Measurements from ENCODE around the gene SCAMP1. TPM values are rescaled to one million over a fixed set of nuclear protein-coding genes. Genes with fewer than 3 reads are reported as not detected.

The SCAMP1 gene, protein sequence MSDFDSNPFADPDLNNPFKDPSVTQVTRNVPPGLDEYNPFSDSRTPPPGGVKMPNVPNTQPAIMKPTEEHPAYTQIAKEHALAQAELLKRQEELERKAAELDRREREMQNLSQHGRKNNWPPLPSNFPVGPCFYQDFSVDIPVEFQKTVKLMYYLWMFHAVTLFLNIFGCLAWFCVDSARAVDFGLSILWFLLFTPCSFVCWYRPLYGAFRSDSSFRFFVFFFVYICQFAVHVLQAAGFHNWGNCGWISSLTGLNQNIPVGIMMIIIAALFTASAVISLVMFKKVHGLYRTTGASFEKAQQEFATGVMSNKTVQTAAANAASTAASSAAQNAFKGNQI
- total RNA-seq: 10 to 100 TPM; 18.1 to 23.8 TPM

DNA sequence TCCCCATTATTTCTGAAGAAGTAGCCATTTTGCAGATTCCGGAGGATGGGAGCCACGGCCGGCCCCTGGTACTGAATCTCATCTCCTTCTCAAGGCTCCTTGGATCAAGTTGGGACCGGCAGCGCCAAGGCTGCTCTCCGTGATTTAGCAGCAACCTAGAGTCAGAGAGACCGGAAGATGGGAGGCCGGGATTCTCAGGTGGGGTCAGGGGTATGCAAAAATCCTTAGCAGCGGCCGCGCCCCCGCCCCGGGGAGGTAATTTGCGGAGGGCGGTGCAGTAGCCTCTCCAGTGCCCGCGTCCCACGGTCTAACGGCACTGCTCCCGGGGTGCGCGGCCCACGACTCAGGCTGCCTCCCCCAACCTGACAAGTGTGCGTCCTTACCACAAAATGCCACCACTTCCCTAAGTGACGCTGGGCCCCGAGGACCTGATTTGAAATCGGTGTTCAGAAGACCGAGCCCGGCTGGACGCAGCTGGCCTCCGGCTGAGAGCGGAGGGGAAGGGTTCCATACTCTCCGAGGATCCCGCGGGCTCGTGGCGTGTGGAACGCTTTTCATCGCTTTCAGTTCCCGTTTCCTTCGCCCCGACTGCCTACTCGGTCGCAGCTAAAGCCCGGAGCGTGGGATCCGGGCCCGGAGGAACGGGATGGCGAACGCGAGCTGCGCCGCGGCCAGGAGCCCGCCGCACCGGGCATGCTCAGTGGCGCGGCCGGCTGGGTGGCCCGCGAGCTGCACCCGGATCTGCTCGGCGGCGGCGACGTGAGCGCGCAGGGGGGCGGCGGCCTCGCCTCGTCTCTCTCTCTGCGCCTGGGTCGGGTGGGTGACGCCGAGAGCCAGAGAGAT is at the start of gene SCAMP1:
Gene SCAMP1 (plus strand): TSS at position 787 of the 843 bp plus-strand sequence. CDS start 55 bp downstream, at position 842.
- Mint-ChIP-seq H3K4me3 (peak within 1 kb of the TSS; percentile 93 to 96), H3K36me3 (ENCODE audit: insufficient read depth in 2 of 2) (peaks cover 2 to 7% of the 10 kb centered on the region in 2 donors), H3K27me3 (ENCODE audit: low read depth) (no peaks in the 10 kb centered on the region), H3K9me3 (no peaks in the 10 kb centered on the region), H3K27ac (peak within 1 kb of the TSS; percentile 97), H3K4me1 (ENCODE audit: low read depth) (peaks cover 48% of the 10 kb centered on the region)
- ATAC-seq (replicated peaks in 1 of 2): peak; percentile 94 to 95
- DNase-seq: peak; percentile 92 to 96

DNA sequence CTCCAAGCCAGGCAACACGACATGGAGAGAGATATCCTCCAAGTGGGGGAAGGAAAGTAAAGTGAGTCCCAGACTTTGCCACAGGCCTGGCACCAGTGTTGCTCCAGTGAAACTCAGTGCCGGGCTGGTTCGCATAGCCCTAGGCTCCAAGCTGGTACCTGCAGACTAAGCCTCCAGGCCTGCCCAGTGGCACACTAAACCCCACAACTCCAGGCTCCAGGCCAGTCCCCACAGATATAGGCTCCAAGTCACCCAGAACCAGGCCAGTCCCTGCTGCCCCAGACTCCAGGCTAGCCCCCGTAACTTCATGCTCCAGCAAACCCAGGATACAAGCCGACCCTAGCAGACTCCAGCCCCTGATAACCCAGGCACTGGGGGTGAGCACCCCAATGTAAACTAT is 42.9 kb upstream of the SCAMP1 start:
- ATAC-seq (replicated peaks in 1 of 2) (no peak), DNase-seq (no peak)
- Mint-ChIP-seq H3K4me1 (ENCODE audit: low read depth) (no peaks in the 10 kb centered on the region), H3K36me3 (ENCODE audit: insufficient read depth in 2 of 2) (no peaks in the 10 kb centered on the region), H3K27ac (no peak overlapping the region), H3K9me3 (no peaks in the 10 kb centered on the region), H3K4me3 (no peak overlapping the region), H3K27me3 (ENCODE audit: low read depth) (peaks cover 2% of the 10 kb centered on the region)

DNA sequence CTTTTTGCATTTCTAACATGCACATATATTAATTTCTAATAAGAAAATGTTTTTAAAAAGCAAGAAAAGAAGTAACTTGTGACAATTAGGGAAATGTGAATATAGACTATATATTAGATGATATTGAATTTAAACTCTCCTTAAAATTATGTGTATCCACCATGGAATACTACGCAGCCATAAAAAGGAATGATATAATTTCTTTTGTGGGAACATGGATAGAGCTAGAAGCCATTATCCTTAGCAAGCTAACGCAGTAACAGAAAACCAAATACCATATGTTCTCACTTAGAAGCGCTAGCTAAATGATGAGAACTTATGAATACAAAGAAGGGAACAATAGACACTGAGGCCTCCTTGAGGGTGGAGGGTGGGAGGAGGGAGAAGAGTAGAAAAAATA is 42.1 kb upstream of the SCAMP1 start:
- ATAC-seq (replicated peaks in 1 of 2) (no peak), DNase-seq (no peak)
- no peaks in the 10 kb centered on the region for H3K27me3 Mint-ChIP-seq (ENCODE audit: low read depth)
- H3K36me3 Mint-ChIP-seq (ENCODE audit: insufficient read depth in 2 of 2): no peaks in the 10 kb centered on the region
- H3K9me3 Mint-ChIP-seq: no peaks in the 10 kb centered on the region
- no peaks in the 10 kb centered on the region for H3K4me1 Mint-ChIP-seq (ENCODE audit: low read depth)
- H3K27ac Mint-ChIP-seq: no peak overlapping the region
- H3K4me3 Mint-ChIP-seq: no peak overlapping the region

DNA sequence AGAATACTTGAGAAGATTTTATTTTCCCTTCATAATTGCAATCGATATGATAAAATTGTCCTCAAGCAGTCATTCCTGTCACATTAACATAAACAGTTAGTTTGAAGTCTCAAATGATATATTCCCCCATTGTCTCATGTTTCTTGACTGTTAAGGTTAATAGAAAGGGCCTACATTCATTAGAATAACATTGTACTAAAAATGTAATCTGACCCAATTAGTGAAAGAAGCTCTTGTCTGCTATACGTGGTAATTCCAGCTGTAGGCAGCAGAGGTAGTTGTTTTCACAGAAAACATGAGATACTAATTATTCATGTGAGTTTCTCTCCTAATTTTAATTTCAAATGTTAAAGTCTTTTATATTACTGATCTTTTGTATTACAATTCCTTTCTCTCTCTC is 40.0 kb upstream of the SCAMP1 start:
- DNase-seq: no peak
- peaks cover 7% of the 10 kb centered on the region for H3K27me3 Mint-ChIP-seq (ENCODE audit: low read depth)
- no peak overlapping the region for H3K4me3 Mint-ChIP-seq
- H3K4me1 Mint-ChIP-seq (ENCODE audit: low read depth): no peaks in the 10 kb centered on the region
- no peaks in the 10 kb centered on the region for H3K36me3 Mint-ChIP-seq (ENCODE audit: insufficient read depth in 2 of 2)
- no peak for ATAC-seq (replicated peaks in 1 of 2)
- H3K27ac Mint-ChIP-seq: no peak overlapping the region
- H3K9me3 Mint-ChIP-seq: no peaks in the 10 kb centered on the region

DNA sequence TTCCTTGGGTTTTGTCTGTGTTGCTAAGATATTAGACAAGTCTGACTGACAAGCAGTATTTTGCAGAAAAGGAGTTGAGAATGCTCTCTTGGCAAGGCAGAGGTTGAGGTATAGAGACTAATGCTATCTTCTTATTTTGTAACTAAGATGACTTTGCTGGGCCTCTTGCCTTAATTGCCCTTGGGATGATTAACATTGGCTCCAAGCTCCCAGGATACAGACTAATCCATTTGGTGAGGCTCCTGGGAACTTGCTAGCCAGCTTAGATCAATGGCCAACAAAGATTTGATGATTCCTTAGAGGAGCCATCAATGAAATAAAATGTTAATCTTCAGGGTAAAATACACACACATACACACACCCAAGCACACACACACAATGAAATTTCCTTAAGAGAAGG is 37.2 kb upstream of the SCAMP1 start:
- H3K27ac Mint-ChIP-seq: no peak overlapping the region
- H3K4me1 Mint-ChIP-seq (ENCODE audit: low read depth): no peaks in the 10 kb centered on the region
- no peak overlapping the region for H3K4me3 Mint-ChIP-seq
- DNase-seq: no peak
- H3K36me3 Mint-ChIP-seq (ENCODE audit: insufficient read depth in 2 of 2): no peaks in the 10 kb centered on the region
- ATAC-seq (replicated peaks in 1 of 2): no peak
- no peaks in the 10 kb centered on the region for H3K9me3 Mint-ChIP-seq
- peaks cover 15% of the 10 kb centered on the region for H3K27me3 Mint-ChIP-seq (ENCODE audit: low read depth)

DNA sequence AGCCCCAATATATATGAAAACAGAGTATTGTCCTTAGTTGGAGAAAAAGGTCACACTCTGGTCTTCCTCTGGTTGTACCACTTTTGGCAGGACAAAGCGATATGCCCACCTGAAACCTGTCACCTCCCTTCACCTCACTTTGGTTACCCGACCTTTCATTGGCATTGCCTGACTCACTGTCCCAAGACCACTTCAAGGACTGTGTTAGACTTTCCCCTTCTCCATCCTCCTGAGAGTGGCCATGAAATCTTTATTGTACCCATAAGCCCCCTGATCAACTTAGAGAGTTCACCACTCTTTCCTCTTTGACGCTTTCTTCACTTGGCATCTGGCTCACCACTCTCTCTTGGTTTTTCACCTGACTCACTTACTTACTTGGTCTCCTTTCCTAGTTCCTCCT is 33.5 kb upstream of the SCAMP1 start:
- no peak overlapping the region for H3K27ac Mint-ChIP-seq
- no peaks in the 10 kb centered on the region for H3K9me3 Mint-ChIP-seq
- H3K36me3 Mint-ChIP-seq (ENCODE audit: insufficient read depth in 2 of 2): no peaks in the 10 kb centered on the region
- H3K4me1 Mint-ChIP-seq (ENCODE audit: low read depth): no peaks in the 10 kb centered on the region
- H3K4me3 Mint-ChIP-seq: no peak overlapping the region
- peaks cover 21% of the 10 kb centered on the region for H3K27me3 Mint-ChIP-seq (ENCODE audit: low read depth)
- ATAC-seq (replicated peaks in 1 of 2): no peak
- DNase-seq: no peak

DNA sequence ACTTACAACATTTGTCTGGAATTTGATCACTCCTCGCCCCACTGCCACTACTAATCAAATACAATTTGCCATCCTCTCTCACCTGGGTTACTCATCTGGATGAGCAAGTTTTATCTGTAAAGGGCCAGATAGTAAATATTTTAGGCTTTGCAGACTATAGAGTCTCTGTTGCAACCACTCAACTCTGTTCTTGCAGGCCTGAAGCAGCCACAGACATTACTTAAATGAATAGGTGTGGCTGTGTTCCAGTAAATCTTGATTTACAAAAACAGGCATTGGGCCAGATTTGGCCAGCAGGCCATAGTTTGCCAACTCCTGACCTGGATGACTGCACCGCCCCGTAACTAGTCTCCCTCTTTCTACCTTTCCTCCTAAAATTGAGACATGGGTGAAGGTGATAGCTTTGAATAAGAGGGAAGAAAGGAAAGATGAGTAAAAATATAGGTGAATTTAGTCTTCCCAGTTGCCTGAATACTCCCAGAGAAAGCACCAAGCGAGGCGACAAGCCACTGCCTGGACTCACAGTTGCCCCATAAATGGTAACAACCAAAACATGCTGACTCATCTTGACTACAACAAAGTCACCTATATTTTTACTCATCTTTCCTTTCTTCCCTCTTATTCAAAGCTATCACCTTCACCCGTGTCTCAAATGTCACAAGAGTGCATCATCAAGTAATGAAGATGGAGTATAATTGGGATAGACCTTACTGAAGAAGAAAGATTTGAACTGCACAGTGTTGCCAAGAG is 32.5 kb upstream of the SCAMP1 start:
- Mint-ChIP-seq H3K27me3 (ENCODE audit: low read depth) (peaks cover 21% of the 10 kb centered on the region), H3K36me3 (ENCODE audit: insufficient read depth in 2 of 2) (no peaks in the 10 kb centered on the region), H3K9me3 (no peaks in the 10 kb centered on the region), H3K4me1 (ENCODE audit: low read depth) (no peaks in the 10 kb centered on the region), H3K4me3 (no peak overlapping the region), H3K27ac (no peak overlapping the region)
- no peak for DNase-seq
- no peak for ATAC-seq (replicated peaks in 1 of 2)

DNA sequence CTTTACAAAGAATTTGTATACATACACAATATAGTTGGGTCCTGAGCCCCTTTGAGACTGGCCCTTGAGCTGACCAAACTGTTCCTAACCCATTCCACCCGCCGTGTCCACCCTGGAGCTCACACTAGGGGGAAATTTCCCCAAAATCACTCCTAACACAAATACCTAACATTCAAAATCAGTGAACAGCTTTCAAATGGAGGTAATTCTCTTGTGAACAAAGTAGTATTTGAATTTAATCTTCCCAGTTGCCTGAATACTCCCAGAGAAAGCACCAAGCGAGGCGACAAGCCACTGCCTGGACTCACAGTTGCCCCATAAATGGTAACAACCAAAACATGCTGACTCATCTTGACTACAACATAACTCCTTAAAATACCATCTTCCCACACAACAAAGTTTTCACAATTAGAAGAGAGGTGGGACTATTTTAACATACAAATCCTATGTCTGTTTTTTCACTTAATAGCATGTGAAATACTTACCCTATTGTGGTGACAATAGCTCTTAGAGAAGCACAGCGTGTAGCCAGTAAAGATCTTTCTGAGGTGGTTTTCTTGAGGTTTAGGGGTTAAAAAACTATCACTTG is 31.7 kb upstream of the SCAMP1 start:
- Mint-ChIP-seq H3K4me3 (no peak overlapping the region), H3K27me3 (ENCODE audit: low read depth) (peaks cover 21% of the 10 kb centered on the region), H3K27ac (no peak overlapping the region), H3K9me3 (no peaks in the 10 kb centered on the region), H3K36me3 (ENCODE audit: insufficient read depth in 2 of 2) (no peaks in the 10 kb centered on the region), H3K4me1 (ENCODE audit: low read depth) (no peaks in the 10 kb centered on the region)
- ATAC-seq (replicated peaks in 1 of 2): no peak
- DNase-seq: no peak

DNA sequence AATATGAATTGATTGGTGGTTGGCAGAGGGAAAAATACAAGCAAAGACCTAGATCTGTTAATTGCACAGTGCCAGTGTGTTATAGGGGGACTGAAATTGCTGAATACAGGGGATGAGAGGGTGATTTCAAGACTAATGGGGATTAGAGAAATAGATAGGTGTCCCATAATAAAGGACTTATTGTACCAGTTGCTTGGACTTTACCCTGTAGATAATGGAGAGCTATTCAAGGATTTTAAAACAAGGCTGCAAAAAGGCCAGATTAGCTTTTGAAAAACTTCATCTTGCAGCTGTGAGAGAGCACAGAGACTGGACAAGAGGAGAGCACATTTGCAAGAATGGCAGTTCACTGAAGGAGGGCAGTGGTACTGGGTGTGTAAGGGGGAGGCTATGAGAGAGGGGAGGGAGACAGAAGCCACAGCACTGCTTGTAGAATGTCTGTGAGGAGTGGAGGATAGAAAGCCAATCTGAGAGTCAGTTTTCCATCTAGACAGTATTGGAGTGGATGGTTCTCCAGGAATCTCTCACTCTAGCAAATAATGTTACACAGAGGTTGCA is 28.8 kb upstream of the SCAMP1 start:
- Mint-ChIP-seq H3K4me1 (ENCODE audit: low read depth) (no peaks in the 10 kb centered on the region), H3K36me3 (ENCODE audit: insufficient read depth in 2 of 2) (peaks cover 1 to 2% of the 10 kb centered on the region in 2 donors), H3K27ac (no peak overlapping the region), H3K27me3 (ENCODE audit: low read depth) (peaks cover 14% of the 10 kb centered on the region), H3K4me3 (no peak overlapping the region), H3K9me3 (peaks cover 1% of the 10 kb centered on the region in 2 donors)
- ATAC-seq (replicated peaks in 1 of 2) (no peak), DNase-seq (no peak)

DNA sequence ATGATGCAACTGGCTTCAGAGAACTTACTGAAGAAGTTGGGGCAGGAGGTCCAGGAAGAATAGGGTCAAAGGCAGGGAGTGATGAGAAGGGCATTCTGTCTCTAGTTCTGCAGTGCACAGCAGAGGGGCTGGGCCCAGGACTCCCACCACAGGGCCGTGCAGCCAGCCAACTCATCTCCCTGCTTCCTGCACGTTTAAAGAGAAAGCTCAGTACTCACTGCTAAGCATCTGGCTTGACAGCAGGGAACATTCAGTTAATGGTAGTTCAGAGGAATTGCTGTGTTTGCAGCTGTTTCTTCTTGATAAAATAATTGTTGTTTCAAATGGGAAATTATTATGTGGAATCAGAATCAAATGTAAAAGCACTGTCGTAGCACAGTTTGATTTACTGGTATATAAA is 25.6 kb upstream of the SCAMP1 start:
- H3K9me3 Mint-ChIP-seq: peaks cover 12% of the 10 kb centered on the region in 2 donors
- H3K27me3 Mint-ChIP-seq (ENCODE audit: low read depth): peaks cover 6% of the 10 kb centered on the region
- H3K36me3 Mint-ChIP-seq (ENCODE audit: insufficient read depth in 2 of 2): peaks cover 10 to 13% of the 10 kb centered on the region in 2 donors
- H3K27ac Mint-ChIP-seq: no peak overlapping the region
- no peak for ATAC-seq (replicated peaks in 1 of 2)
- no peak for DNase-seq
- H3K4me3 Mint-ChIP-seq: no peak overlapping the region
- H3K4me1 Mint-ChIP-seq (ENCODE audit: low read depth): no peaks in the 10 kb centered on the region

DNA sequence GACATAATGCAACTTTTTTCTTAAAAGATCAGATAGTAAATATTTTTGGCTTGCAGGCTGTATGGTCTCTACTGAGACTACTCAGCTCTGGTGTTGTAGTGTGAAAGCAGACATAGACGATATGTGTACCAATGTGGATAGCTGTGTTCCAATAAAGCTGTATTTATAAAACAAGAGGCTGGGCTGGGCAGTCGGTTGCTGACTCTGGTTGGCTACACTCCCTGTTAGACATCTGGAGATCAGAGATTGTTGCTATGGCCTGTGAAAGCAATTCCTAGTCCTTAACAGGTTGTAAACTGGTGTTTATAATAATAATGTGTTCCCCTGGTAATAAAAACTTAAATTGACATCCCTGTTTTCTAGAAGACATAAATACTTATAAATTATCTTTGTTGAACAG is 24.4 kb upstream of the SCAMP1 start:
- Mint-ChIP-seq H3K4me3 (no peak overlapping the region), H3K27ac (no peak overlapping the region), H3K4me1 (ENCODE audit: low read depth) (no peaks in the 10 kb centered on the region), H3K36me3 (ENCODE audit: insufficient read depth in 2 of 2) (peaks cover 10 to 13% of the 10 kb centered on the region in 2 donors), H3K9me3 (peaks cover 12% of the 10 kb centered on the region in 2 donors), H3K27me3 (ENCODE audit: low read depth) (peaks cover 6% of the 10 kb centered on the region)
- ATAC-seq (replicated peaks in 1 of 2) (no peak), DNase-seq (no peak)

DNA sequence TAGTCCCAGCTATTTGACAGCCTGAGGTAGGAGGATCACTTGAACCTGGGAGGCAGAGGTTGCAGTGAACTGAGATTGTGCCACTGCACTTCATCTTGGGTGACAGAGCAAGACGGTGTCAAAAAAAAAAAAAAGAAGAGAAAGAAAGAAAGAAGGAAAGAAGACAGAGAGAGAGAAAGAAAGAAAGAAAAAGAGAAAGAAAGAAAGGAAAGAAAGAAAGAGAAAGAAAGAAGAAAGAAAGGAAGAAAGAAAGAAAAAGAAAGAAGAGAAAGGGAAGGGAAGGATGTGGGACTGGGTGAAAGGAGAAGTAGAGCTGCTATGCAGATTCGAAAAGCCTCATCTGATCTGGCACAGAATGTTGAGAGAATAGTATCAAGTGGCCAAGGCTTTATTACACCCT is 23.7 kb upstream of the SCAMP1 start:
- Mint-ChIP-seq H3K36me3 (ENCODE audit: insufficient read depth in 2 of 2) (peaks cover 10 to 13% of the 10 kb centered on the region in 2 donors), H3K4me3 (no peak overlapping the region), H3K27me3 (ENCODE audit: low read depth) (peaks cover 2% of the 10 kb centered on the region), H3K9me3 (peaks cover 12% of the 10 kb centered on the region in 2 donors), H3K27ac (no peak overlapping the region), H3K4me1 (ENCODE audit: low read depth) (no peaks in the 10 kb centered on the region)
- DNase-seq: no peak
- ATAC-seq (replicated peaks in 1 of 2): no peak

Measured in activated T-cell treated with anti-CD3 and anti-CD28 coated beads, Interleukin-2, amount 50 U/mL, for 72 hours (primary cell).